Stomach (tissue), 9 donors: ENCODE measurements around the gene ODAD2. TPM values are rescaled to one million over a fixed set of nuclear protein-coding genes. Genes with fewer than 3 reads are reported as not detected.

Experiments used
- DNase-seq, 2 donors: peaks; one replicate each; pipeline versions ENCODE4 v3.0.0 to v3.0.0-alpha.2; 2013 to 2019
- H3K27ac ChIP-seq, 5 donors: fragments of 200-600 bp in 4 of 5; sonication (generic) in 4 of 5; one replicate each; pipeline ENCODE4 v1.5.1; 2013 to 2019; ENCODE audit warnings: mild to moderate bottlenecking in 1 of 5, moderate library complexity in 1 of 5
- H3K27me3 ChIP-seq, 3 donors: fragments of 200-600 bp; sonication (generic); one replicate each; pipeline ENCODE4 v1.5.1; 2017 to 2019; ENCODE audit warnings: mixed run types in 1 of 3
- H3K36me3 ChIP-seq, 4 donors: fragments of 200-600 bp; sonication (generic); 1 replicate in 3 of 4; 2 replicates in 1 of 4; pipeline ENCODE4 v1.5.1; 2016 to 2019
- H3K4me1 ChIP-seq, 4 donors: fragments of 200-600 bp; sonication (generic); one replicate each; pipeline ENCODE4 v1.5.1; 2016 to 2019
- H3K4me3 ChIP-seq, 4 donors: fragments of 200-600 bp; sonication (generic) in 3 of 4; one replicate each; pipeline ENCODE4 v1.5.1; 2016 to 2019; ENCODE audit warnings: mild to moderate bottlenecking in 1 of 4
- H3K9me3 ChIP-seq, 4 donors: fragments of 200-600 bp; sonication (generic); one replicate each; pipeline ENCODE4 v1.5.1; 2016 to 2019
- EP300 ChIP-seq: sonication (generic); formaldehyde crosslinking; IDR thresholded peaks from one replicate; pipeline ENCODE4 v1.6.1; 2017; ENCODE audit warnings: antibody characterized with exemption
- POLR2A ChIP-seq, 4 donors: fragments of 450-650 bp; IDR thresholded peaks; one replicate each; pipeline ENCODE4 v1.6.1; 2016; ENCODE audit warnings: antibody characterized with exemption in 4 of 4, control low read depth in 2 of 4, mild to moderate bottlenecking in 1 of 4, moderate library complexity in 1 of 4
- POLR2AphosphoS5 ChIP-seq, 3 donors: sonication (generic); formaldehyde crosslinking; IDR thresholded peaks; one replicate each; pipeline ENCODE4 v1.6.1; 2016; ENCODE audit warnings: antibody characterized with exemption in 3 of 3
- WGBS, 5 donors: extraction: QIAGEN DNeasy Blood & Tissue Kit in 3 of 5; methylation state at CpG; one replicate each; pipeline versions ENCODE4 v1.1.5 to v1.1.7; 2013 to 2018; 5-methylcytosine and 5-hydroxymethylcytosine counted together
- intact Hi-C: fragments of 100-400 bp; cut with DNase I; formaldehyde crosslinking; loops from one replicate; pipeline ENCODE4 v1.15.1; 2023; ENCODE audit warnings: low total_unique reads
- polyA plus RNA-seq, 3 donors: library from polyadenylated mRNA; stranded (reverse); fragments of 200-250 nt; gene quantifications; one replicate each; pipeline ENCODE4 v1.2.3, GENCODE V29; 2013
- total RNA-seq, 5 donors: library from RNA; depleted of rRNA; stranded (reverse); fragments of >200 nt; gene quantifications; one replicate each; pipeline versions ENCODE4 v1.1.0 to v1.2.3, GENCODE V29; 2014 to 2016
- TF ChIP-seq, protein P1 (sequence below), 7 experiments: fragments of 450-650 bp in 4 of 7; fragments of 200-600 bp in 3 of 7; sonication (generic) in 3 of 7; IDR thresholded peaks; one replicate each; pipeline ENCODE4 v1.5.1; 2016 to 2019; ENCODE audit warnings: antibody characterized with exemption in 7 of 7, control low read depth in 2 of 7, mild to moderate bottlenecking in 1 of 7
- donor health status: healthy with polysubstance abuse.
- donor health status: Bipolar disorder and iron deficiency.
- donor health status: healthy.

Gene ODAD2
- total and polyA plus RNA-seq, 8 donors: 0.05 to 0.37 (median 0.12) TPM; not detected in 5

DNA sequence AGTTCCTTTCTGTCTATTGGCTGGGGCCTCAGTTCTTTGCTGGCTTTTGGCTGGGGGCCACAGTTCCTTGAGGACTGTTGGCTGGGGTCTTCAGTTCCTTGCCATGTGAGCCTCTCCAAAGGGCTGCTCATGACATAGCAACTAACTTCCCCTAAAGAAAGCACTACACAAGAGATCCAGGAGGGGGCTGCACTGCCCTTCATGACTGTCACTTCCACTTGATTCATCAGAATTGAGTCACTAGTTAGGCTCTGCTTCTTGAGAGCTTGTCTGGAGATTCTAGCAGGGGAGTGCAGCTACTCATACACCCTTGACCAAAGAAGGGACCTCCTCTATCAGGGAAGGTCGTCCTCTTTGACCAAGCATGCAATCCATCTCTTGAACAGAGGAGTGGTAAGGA lies 215.2 kb downstream of the ODAD2 start:
- Histone ChIP-seq H3K27ac (no peak overlapping the region), H3K4me3 (no peak overlapping the region), H3K36me3 (no peaks in the 10 kb centered on the region), H3K9me3 (peaks cover 0 to 8% (median 2%) of the 10 kb centered on the region in 4 donors), H3K27me3 (peaks cover 0 to 8% (median 0%) of the 10 kb centered on the region in 3 donors), H3K4me1 (no peaks in the 10 kb centered on the region)
- peak in 1 of 2 donors; percentile 26 for DNase-seq
- WGBS, 5 donors: 21 to 33% (median 27%) methylated on average over 1 of the region's 1 CpG
- intact Hi-C loops: no loop called here
- TF ChIP-seq EP300: no peak
- TF ChIP-seq, protein P1, sequence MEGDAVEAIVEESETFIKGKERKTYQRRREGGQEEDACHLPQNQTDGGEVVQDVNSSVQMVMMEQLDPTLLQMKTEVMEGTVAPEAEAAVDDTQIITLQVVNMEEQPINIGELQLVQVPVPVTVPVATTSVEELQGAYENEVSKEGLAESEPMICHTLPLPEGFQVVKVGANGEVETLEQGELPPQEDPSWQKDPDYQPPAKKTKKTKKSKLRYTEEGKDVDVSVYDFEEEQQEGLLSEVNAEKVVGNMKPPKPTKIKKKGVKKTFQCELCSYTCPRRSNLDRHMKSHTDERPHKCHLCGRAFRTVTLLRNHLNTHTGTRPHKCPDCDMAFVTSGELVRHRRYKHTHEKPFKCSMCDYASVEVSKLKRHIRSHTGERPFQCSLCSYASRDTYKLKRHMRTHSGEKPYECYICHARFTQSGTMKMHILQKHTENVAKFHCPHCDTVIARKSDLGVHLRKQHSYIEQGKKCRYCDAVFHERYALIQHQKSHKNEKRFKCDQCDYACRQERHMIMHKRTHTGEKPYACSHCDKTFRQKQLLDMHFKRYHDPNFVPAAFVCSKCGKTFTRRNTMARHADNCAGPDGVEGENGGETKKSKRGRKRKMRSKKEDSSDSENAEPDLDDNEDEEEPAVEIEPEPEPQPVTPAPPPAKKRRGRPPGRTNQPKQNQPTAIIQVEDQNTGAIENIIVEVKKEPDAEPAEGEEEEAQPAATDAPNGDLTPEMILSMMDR (IDR thresholded peaks at IDR 0.05): no peak
- TF ChIP-seq POLR2AphosphoS5 (IDR thresholded peaks at IDR 0.05): no peak
- TF ChIP-seq POLR2A (IDR thresholded peaks at IDR 0.05): no peak

- Histone ChIP-seq H3K36me3 (no peaks in the 10 kb centered on the region), H3K9me3 (peaks cover 0 to 8% (median 2%) of the 10 kb centered on the region in 4 donors), H3K4me3 (no peak overlapping the region), H3K27ac (no peak overlapping the region), H3K27me3 (peaks cover 0 to 4% (median 0%) of the 10 kb centered on the region in 3 donors), H3K4me1 (no peaks in the 10 kb centered on the region)
- 68 to 76% (median 75%) methylated on average over 9 of the region's 9 CpGs for WGBS, 5 donors
- intact Hi-C loops: no loop called here
- peak in 1 of 2 donors; percentile 7 for DNase-seq
- TF ChIP-seq POLR2A (IDR thresholded peaks at IDR 0.05) (no peak), EP300 (no peak), POLR2AphosphoS5 (IDR thresholded peaks at IDR 0.05) (no peak)
- TF ChIP-seq, protein P1 (IDR thresholded peaks at IDR 0.05): no peak
Measured at GRCh38 chr10:27779462-27780015, 219.3 kb downstream of the ODAD2 start.

DNA sequence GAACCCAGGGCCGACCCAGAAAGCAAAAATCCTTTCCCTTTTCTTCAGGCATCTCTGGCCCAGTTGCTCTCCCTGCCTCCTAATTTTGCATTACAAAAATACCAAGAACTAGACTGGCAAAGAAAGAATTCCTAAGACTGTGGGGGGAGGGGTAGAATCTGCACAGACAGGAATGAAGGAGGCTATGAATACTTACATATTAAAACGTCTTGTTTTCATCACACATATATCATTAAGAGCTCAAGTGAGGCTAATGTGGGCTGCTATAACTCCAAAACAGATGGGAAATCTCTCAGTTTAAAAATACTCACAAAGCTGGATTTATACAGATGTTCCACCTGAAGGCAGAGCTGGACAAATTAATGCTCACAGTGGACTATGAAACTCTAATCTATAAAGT lies 224.0 kb downstream of the ODAD2 start:
- no peaks in the 10 kb centered on the region for H3K9me3 ChIP-seq
- H3K27ac ChIP-seq: no peak overlapping the region
- no peak for TF ChIP-seq EP300
- no peak for TF ChIP-seq POLR2A (IDR thresholded peaks at IDR 0.05)
- TF ChIP-seq POLR2AphosphoS5 (IDR thresholded peaks at IDR 0.05): no peak
- TF ChIP-seq, protein P1 (IDR thresholded peaks at IDR 0.05): no peak
- DNase-seq: no peak
- peaks cover 0 to 13% (median 0%) of the 10 kb centered on the region in 3 donors for H3K27me3 ChIP-seq
- H3K4me3 ChIP-seq: no peak overlapping the region
- 31 to 54% (median 50%) methylated on average over 2 of the region's 2 CpGs for WGBS, 5 donors
- H3K36me3 ChIP-seq: no peaks in the 10 kb centered on the region
- no peaks in the 10 kb centered on the region for H3K4me1 ChIP-seq
- intact Hi-C loops: no loop called here

GRCh38 chr10:27771231-27771630 lies 227.6 kb downstream of the ODAD2 start:
- no peak overlapping the region for H3K27ac ChIP-seq
- 49 to 69% (median 52%) methylated on average over 2 to 4 of the region's 4 CpGs for WGBS, 5 donors
- no peaks in the 10 kb centered on the region for H3K4me1 ChIP-seq
- H3K9me3 ChIP-seq: no peaks in the 10 kb centered on the region
- H3K36me3 ChIP-seq: no peaks in the 10 kb centered on the region
- intact Hi-C loops: no loop called here
- no peak overlapping the region for H3K4me3 ChIP-seq
- H3K27me3 ChIP-seq: peaks cover 0 to 13% (median 0%) of the 10 kb centered on the region in 3 donors
- TF ChIP-seq, protein P1 (IDR thresholded peaks at IDR 0.05): no peak
- TF ChIP-seq POLR2A (IDR thresholded peaks at IDR 0.05): no peak
- TF ChIP-seq EP300: no peak
- TF ChIP-seq POLR2AphosphoS5 (IDR thresholded peaks at IDR 0.05): no peak
- no peak for DNase-seq
